Thyroid gland (tissue), 4 donors: ENCODE results near the gene IQSEC3. TPM values are rescaled to one million over a fixed set of nuclear protein-coding genes. Genes with fewer than 3 reads are reported as not detected.

Source experiments
- DNase-seq, 2 donors: peaks; one replicate each; pipeline ENCODE4 v3.0.0-alpha.2; 2019
- H3K27ac ChIP-seq, 3 donors: fragments of 200-600 bp; sonication (generic); 1 replicate in 2 of 3; 2 replicates in 1 of 3; pipeline ENCODE4 v1.5.1; 2016 to 2019; ENCODE audit warnings: mild to moderate bottlenecking in 1 of 3, moderate library complexity in 1 of 3
- H3K27me3 ChIP-seq: fragments of 200-600 bp; sonication (generic); one replicate; pipeline ENCODE4 v1.5.1; 2019
- H3K36me3 ChIP-seq, 2 donors: fragments of 200-600 bp; sonication (generic); one replicate each; pipeline ENCODE4 v1.5.1; 2016 to 2019
- H3K4me1 ChIP-seq, 2 donors: fragments of 200-600 bp; sonication (generic); one replicate each; pipeline ENCODE4 v1.5.1; 2017 to 2019
- H3K4me3 ChIP-seq, 3 donors: fragments of 200-600 bp; sonication (generic); replicated peaks in 1 of 3; 1 replicate in 2 of 3; 2 replicates in 1 of 3; pipeline ENCODE4 v1.5.1; 2016; ENCODE audit warnings: mild to moderate bottlenecking in 1 of 3
- H3K9me3 ChIP-seq: fragments of 200-600 bp; sonication (generic); one replicate; pipeline ENCODE4 v1.5.1; 2017
- CTCF ChIP-seq, 6 experiments: fragments of 200-600 bp in 3 of 6; fragments of 450-650 bp in 3 of 6; sonication (generic) in 3 of 6; IDR thresholded peaks; one replicate each; pipeline ENCODE4 v1.5.1; 2016 to 2019; ENCODE audit warnings: antibody characterized with exemption in 6 of 6, mild to moderate bottlenecking in 2 of 6, inconsistent platforms in 1 of 6, moderate library complexity in 1 of 6
- POLR2A ChIP-seq, 2 donors: fragments of 450-650 bp; IDR thresholded peaks; one replicate each; pipeline ENCODE4 v1.6.1; 2017; ENCODE audit warnings: antibody characterized with exemption in 2 of 2, mild to moderate bottlenecking in 2 of 2, moderate library complexity in 1 of 2
- WGBS, 2 donors: methylation state at CpG; one replicate each; pipeline ENCODE4 v1.1.5; 2017; 5-methylcytosine and 5-hydroxymethylcytosine counted together
- intact Hi-C: fragments of 100-400 bp; cut with DNase I; formaldehyde crosslinking; loops from one replicate; pipeline ENCODE4 v1.15.1; 2023
- total RNA-seq, 4 donors: library from RNA; depleted of rRNA; stranded (reverse); fragments of >200 nt; gene quantifications; one replicate each; pipeline ENCODE4 v1.2.3, GENCODE V29; 2016

Gene IQSEC3
- total RNA-seq, 4 donors from 2014 or later: 0.27 to 1.3 (median 1.0) TPM

- no peak for TF ChIP-seq POLR2A (IDR thresholded peaks at IDR 0.05)
- Histone ChIP-seq H3K27ac (peak overlapping the region in 2 of 3 donors; percentile 27 to 40), H3K27me3 (no peaks in the 10 kb centered on the region), H3K36me3 (no peaks in the 10 kb centered on the region), H3K9me3 (no peaks in the 10 kb centered on the region), H3K4me3 (no peak overlapping the region), H3K4me1 (peaks cover 8 to 56% of the 10 kb centered on the region in 2 donors)
- peak; percentile 38 for DNase-seq
- intact Hi-C loops: no loop called here
- 51 to 57% methylated on average over 6 to 10 of the region's 11 CpGs for WGBS, 2 donors
These were observed 112.7 kb downstream of the IQSEC3 start for GRCh38 chr12:179131-179884.

GRCh38 chr12:179885-180284 lies 113.3 kb downstream of the IQSEC3 start:
- Histone ChIP-seq H3K27ac (peak overlapping the region; percentile 3 to 40 (median 27)), H3K4me1 (peaks cover 8 to 50% of the 10 kb centered on the region in 2 donors), H3K4me3 (no peak overlapping the region), H3K27me3 (no peaks in the 10 kb centered on the region), H3K36me3 (no peaks in the 10 kb centered on the region), H3K9me3 (no peaks in the 10 kb centered on the region)
- intact Hi-C loops: no loop called here
- DNase-seq: no peak
- WGBS, 2 donors: 71 to 92% methylated on average over 4 of the region's 5 CpGs
- TF ChIP-seq POLR2A (IDR thresholded peaks at IDR 0.05): no peak
- TF ChIP-seq CTCF (IDR thresholded peaks at IDR 0.05): no peak

- 32 to 39% methylated on average over 8 of the region's 8 CpGs for WGBS, 2 donors
- DNase-seq: peak; percentile 70 to 71
These were observed 113.9 kb downstream of the IQSEC3 start for GRCh38 chr12:180445-180844.

GRCh38 chr12:181921-182320 lies 115.4 kb downstream of the IQSEC3 start:
- Histone ChIP-seq H3K27ac (no peak overlapping the region), H3K4me3 (no peak overlapping the region), H3K27me3 (no peaks in the 10 kb centered on the region), H3K36me3 (no peaks in the 10 kb centered on the region), H3K4me1 (peaks cover 0 to 30% of the 10 kb centered on the region in 2 donors), H3K9me3 (no peaks in the 10 kb centered on the region)
- DNase-seq: no peak
- no peak for TF ChIP-seq CTCF (IDR thresholded peaks at IDR 0.05)
- no peak for TF ChIP-seq POLR2A (IDR thresholded peaks at IDR 0.05)
- intact Hi-C loops: no loop called here
- WGBS, 2 donors: 85 to 96% methylated on average over 14 to 15 of the region's 17 CpGs

More at GRCh38 chr12:180445-180844, 113.9 kb downstream of the IQSEC3 start:
- Histone ChIP-seq H3K27ac (peak overlapping the region in 1 of 3 donors; percentile 40), H3K27me3 (no peaks in the 10 kb centered on the region), H3K4me3 (no peak overlapping the region), H3K36me3 (no peaks in the 10 kb centered on the region), H3K4me1 (peaks cover 8 to 45% of the 10 kb centered on the region in 2 donors), H3K9me3 (no peaks in the 10 kb centered on the region)
- intact Hi-C loops: no loop called here
- TF ChIP-seq POLR2A (IDR thresholded peaks at IDR 0.05) (no peak), CTCF (IDR thresholded peaks at IDR 0.05) (no peak)

- Histone ChIP-seq H3K27ac (no peak overlapping the region), H3K4me1 (peaks cover 0 to 25% of the 10 kb centered on the region in 2 donors), H3K9me3 (no peaks in the 10 kb centered on the region), H3K27me3 (no peaks in the 10 kb centered on the region), H3K4me3 (no peak overlapping the region), H3K36me3 (no peaks in the 10 kb centered on the region)
- DNase-seq: no peak
- 62 to 78% methylated on average over 4 to 10 of the region's 10 CpGs for WGBS, 2 donors
- intact Hi-C loops: no loop called here
- TF ChIP-seq CTCF (IDR thresholded peaks at IDR 0.05) (no peak), POLR2A (IDR thresholded peaks at IDR 0.05) (no peak)
These were observed 115.9 kb downstream of the IQSEC3 start for GRCh38 chr12:182381-182892.
